ENCODE measurements around the gene LRRC26.
A peak's percentile ranks its signal among the peaks of the same experiment; 100 is the strongest.

The LRRC26 gene

DNA sequence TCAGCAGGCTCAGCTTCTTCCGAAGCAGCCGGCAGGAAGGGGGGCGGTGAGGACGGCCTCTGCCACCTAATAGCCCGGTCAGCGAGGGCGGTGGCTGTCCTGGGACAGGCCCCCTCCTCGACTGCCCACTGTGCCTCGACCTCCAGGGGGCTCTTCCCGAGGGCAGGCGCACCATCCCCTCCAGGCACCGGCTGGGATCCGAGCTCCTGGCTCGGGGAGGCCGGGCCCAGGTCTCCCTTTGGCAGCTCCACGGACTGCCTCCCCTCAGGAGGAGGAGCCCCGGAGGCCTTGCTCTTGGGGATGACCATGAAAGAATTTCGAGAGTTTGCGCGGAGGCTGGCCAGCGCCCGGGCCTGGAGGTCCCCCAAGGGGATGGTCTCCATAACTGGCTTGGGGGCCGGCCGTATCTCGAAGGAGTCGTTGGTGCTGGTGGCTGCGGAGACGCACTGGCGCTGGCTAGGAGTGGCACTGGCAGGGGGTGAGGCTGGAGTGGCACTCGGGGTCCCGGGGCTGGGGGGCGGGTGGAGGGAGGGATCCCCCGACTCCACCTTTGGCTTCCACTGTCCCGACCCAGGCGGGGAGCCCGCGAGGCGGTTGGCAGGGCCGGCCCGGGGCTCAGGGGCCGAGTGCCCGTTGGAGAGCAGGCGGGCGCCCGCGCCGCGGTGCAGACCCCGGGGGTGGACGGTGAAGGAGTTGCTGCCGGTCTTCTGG, 29.7 kb upstream of the LRRC26 start:
- DNase-seq (ENCODE audit: low read depth in 2 of 2), result no peak

DNA sequence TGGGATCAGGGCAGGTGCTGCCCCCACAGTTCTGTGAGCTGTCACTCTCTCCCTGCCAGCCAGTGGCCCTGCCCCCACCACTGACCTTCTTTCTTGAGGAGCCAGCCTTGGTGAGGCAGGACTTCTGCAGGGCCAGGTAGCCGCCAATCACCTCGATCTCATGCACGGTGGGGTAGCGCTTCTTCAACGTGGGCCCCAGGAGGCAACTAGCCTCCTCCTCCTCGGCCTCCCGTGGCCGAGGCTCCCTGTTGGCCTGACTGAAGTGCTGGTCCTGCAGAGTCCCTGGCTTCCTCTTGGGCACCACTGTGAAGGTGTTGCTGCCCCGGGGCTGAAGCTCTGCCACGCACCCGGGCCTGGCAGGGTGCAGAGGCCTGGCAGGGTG, 29.0 kb upstream of the LRRC26 start:
- no peak for DNase-seq (ENCODE audit: low read depth in 2 of 2)

DNA sequence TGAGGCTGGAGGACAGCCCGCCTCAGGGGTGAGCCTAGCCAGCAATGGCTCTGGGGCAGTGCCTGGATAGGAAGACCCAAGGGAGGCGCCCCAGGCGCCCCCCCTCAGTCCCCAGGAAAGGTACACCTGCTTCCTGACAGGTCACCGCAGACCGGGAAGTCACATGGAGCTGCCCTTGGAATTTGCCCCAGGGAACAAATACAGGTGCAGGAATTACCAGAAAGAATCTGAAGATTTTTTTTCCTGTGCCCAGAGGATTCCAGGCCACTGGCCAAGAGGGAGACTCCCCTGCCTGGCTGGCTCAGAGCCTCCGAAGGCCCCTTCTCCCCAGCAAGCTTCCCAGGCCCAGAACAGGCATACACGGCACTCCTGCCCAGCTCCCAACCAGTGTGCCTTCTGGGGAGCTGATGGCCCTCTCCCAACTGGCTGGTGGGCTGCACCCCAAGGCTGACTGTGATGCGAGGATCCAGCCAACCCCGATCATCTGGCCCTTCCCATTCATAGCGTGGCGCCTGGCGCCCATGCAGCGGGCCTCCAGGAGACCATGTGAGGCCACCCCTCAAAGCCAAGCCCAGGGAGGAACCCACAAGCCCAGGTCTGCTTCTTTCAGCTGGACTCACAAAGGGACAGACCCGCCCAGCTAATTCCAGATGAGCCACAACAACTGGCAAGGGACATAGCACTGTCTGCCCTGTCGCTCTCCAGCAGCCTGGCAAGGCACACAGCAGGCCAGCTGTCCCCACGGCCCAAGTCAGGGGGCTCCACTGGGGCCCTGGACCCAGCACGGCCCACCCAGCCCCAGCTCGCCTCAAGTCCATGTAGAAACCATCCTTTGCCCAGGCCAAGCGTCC, 28.4 kb upstream of the LRRC26 start:
- no peak for DNase-seq (ENCODE audit: low read depth in 2 of 2)

DNA sequence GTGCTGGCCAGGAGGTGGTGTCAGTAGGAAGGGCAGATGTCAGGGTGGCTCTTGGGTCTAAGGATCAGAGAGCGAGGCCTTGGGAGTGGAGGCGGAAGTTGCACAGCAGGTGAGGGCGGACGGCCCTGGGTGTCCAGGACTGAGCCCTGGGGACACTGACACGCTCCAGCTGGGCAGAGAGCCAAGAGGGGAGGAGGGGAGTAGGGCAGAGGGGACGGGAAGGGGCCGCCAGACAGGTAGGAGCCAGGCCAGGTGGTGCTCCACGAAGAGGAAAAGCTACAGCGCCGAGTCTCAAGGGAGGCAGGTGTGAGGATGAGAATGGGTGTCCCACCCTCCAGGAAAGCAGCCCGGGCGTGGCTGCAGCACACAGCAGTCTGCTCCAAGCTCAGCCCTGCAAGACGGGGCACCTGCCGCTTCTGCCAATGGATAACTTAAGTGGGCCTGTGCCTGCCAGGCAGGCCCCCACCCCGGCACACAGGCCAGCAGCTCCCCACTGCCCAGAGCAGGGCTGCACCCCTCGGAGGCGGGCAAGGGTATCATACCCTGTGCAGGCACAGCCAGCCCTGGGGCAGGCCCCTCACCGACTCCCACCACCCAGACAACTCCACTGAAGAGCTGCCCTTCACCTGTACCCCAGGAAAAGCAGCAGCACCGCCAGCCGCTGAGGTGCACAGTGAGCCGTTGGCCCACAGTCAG, 25.8 kb upstream of the LRRC26 start:
- no peak for DNase-seq (ENCODE audit: low read depth in 2 of 2)

DNA sequence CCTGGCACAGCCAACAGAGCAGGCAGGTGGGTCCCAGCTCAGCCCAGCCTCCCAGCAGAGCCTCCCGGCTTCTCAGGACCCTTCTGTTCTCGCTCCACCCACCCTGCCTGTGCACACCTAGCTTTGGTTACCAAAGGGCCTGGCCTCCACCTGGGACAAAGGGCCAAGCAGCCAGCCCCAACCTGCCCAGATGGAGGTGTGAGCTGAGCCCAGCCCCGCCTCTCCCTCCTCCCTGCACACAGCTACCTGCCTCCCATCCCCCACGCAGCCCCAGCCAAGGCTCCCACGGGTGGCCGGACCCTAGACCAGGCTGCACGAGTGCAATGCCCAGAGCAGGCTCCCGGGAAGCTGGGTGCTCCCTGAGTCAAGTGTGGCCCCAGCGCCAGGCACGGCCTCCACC, 25.1 kb upstream of the LRRC26 start:
- DNase-seq (ENCODE audit: low read depth in 2 of 2), result no peak

DNA sequence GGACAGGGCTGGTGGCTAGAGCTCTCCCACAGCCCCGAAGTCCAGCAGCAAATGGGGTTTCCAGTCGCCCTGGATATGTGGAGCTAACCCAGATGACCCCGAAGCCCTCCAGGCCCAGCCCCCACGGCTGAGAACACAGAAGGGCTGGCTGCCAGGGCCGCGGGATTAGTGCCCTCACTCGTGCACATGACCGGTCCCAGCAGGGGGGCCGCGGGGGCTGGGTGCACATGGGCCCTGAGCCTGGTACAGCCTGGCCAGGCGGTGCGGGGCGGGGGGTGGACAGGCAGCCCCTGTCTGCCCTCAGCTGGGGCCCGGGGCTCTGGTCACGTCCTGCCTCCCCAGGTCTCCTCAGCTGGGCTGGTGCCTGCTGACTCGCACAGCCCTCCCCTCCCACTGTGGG, 24.5 kb upstream of the LRRC26 start:
- no peak for DNase-seq (ENCODE audit: low read depth in 2 of 2)

DNA sequence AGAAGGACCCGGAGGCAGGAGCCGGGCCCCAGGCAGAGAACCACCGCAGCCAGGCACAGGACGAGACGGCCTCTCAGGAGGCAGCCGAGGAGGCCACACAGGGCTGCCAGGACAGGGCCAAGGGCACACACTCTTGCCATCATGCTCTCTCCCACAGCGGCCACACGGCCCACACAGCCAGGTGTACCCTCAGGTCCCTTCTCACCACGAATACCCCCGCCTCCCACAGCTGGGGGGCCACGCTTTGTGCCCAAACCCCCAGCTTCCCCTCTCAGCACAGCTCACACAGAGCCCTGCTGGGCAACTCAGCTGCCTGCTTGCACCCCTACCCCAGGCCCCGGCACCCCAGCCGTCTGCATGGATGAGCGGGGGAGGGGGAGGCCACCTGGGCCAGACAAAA, 23.9 kb upstream of the LRRC26 start:
- no peak for DNase-seq (ENCODE audit: low read depth in 2 of 2)

DNA sequence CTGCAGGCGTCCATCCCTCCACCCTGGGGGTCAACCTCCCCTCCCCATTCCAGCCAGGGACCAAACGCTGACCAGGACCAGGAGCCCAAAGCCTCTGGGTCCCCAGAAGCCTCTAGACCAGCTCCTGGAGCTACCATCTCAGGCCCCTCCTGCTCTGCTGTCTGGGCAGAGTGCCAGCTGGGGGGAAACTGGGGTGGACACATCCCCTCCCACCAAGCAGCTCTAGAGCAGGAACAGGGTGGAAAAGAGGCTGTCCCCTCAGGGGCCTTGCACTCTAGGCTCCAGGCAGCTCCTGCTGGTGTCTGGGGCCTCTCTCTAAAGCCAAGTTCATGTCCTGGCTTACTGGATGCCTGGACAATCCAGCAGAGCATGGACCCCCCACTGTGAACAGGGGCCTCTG, 23.0 kb upstream of the LRRC26 start:
- DNase-seq (ENCODE audit: low read depth in 2 of 2), result no peak

DNA sequence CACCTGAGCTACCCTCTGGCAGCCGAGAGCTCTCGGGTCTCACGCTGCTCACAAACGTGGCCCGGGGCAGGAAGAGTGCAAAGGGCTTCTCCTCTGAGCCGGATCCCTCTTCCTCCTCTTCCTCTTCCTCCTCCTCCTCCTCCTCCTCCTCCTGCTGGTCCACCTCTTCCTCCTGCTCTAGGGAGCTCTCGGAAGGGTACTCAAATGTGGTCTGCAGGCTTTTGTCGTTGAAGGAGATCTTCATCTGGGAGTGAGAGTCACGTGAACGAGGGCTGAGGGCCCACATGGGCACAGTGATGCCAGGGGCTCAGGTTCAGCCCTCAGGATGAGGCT, 22.6 kb upstream of the LRRC26 start:
- no peak for DNase-seq (ENCODE audit: low read depth in 2 of 2)

DNA sequence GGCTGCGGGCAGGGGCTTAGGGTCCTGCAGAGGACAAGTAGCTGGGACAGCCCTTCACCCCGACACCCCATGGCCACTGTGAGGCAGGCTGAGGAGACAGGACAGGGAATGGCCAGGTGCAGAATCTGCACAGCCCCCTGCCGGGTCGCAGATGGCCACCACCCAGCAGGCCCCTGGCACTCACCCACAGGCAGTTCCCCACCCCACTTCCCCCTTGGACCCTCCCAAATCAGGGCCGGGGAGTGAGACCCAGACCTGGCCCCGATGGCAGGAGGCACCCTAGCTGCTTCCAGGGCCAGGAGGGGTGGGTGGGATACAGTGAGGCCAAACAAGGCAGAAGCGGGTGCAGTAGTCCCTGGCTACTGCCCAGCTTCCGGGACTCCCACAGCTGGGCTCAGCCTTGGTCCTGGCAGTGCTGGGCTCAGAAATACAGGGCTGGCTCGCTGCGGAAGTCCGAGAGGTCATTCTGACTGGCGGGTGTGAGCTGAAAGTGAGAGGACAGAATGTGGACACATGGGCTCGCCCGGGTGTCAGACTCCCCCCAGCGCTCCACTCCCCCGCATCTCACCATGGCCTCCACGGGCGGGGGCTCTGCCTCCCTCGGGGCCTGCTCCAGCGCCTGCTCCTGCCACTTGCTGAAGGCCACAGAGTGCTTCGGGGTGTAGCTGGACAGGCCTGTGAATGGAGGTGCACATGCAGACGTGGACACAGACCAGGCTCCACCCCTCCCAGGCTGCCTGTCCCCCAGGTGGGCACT, 22.0 kb upstream of the LRRC26 start:
- DNase-seq (ENCODE audit: low read depth in 2 of 2), result no peak

DNA sequence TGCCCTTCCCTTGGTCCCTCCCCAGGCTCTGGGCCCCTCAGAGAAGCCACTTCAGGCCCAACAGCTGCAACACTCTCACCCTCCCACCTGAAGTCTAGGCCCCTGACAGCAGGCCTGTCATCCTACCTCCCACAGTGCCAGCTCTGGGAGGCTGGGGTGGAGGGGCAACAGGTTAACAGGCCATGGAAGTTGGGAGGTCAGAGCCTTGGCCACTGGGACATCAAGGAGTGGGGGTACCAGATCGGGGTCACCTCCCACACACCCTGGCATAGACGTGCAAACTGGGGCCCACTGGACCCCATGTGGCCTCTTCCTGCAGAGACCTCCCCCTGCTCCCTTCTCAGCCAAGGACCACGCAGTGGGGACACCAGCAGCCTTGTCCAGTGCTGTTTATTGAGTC, 21.4 kb upstream of the LRRC26 start:
- DNase-seq (ENCODE audit: low read depth in 2 of 2), result no peak

DNA sequence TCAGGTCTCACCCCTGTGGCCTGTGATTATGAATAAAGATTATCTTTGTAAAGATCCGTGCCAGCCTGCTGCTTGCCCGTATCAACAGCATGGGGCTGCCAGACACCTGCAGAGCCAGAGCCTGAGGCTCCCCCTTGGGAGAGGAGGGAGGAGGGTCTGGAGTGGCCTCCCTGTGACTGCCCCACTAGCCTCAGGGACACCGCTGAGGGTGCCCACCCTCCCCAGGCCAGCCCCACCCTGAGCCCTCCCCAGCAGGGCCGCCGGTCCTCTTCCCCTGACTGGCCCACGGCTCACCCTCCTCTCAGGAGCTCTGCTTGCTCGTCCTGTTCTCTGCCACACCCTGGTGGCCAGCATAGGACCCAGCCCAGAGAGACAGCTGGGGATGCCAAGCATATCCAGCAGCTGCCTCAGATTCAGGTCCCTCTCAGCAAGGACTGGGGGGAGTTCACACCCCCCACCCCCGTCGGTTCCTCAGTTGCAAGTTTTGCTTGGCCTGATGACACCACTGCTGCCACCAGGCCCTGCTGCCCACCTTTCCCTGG, 20.5 kb upstream of the LRRC26 start:
- no peak for DNase-seq (ENCODE audit: low read depth in 2 of 2)

DNA sequence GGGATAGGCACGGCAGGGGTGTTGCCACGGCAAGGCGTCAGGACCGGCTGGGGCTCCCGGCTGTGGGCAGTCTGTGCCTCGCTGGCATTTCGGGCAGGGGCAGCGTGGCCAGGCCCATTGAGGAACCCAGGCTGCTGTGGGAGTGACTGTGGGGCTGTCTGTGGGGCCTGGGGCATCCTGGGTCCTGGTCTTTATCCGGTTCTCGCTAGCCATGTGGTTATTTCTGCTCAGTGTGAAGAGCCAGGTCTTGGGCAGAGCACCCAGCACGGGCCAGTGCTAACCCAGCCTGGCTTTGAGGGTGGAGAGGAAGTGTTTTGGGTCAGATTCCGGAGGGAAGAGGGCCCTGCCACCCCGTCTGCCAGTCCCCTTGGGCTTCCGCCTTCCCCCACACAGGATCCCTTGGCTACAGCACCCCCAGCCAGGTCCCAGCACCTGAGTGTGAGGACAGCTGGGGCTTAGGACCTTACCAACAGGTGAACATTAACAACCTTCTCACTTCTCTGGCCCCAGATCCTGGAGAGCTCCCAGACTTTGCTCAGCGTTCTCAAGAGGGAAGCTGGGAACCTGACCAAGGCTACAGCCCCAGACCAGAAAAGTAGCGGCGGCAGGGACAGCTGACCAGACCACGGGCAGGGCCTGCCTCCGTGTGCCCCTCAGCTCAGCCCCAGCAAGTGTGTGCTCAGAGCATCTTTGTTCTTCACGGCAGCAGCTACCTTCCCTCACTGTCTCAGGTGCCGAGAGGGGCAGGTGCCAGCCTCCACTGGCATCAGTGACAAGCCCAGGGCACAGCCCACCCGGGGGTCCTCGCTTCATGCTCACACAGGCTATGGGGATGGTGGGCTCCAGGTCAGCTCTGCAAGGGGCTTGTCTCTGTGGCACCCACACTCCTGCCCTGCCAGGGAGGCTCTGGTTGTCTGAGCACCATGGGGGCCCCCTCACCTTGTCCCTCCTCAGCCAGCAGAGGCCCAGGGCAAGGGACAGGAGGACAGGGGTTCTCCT, 19.7 kb upstream of the LRRC26 start:
- DNase-seq (ENCODE audit: low read depth in 2 of 2), result no peak

DNA sequence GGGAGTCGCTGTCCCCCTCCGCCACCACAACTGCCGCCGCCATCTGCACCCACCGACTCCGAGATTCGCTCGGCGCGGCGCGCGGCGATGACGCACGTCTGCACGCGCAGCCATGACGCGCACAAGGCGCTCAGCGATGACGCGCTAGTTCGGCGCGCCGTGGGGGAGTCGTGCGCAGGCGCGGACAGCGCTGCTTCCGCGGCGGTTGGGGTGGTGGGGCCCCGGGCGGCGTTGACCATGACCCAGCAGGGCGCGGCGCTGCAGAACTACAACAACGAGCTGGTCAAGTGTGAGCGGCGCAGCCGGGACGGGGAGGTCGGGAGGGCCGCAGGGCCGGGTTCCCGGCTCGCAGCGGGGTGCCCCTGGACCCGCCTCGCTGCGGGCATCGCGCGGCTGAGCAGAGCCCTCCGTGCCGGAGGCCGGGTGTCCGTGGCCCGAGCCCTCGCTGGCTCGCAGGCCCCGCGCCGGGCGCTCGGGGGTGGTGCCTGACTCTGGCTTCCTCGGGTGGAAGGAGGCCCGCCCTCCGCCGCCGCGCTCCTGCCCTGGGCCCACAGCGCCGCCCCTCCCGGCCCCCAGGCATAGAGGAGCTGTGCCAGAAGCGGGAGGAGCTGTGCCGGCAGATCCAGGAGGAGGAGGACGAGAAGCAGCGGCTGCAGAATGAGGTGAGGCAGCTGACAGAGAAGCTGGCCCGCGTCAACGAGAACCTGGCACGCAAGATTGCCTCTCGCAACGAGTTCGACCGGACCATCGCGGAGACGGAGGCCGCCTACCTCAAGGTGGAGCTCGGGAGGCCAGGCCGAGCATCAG, 18.8 kb upstream of the LRRC26 start, which contains the start of the genes ANAPC2 and SSNA1:
TSS of gene ANAPC2 (minus strand) at position 71 of the 807 bp plus-strand sequence. CDS start at position 43, 28 bp downstream.
TSS of gene SSNA1 (plus strand) at position 187 of the 807 bp plus-strand sequence. CDS start at position 238, 51 bp downstream.
- DNase-seq (ENCODE audit: low read depth in 2 of 2), result peak; percentile 88 to 91

DNA sequence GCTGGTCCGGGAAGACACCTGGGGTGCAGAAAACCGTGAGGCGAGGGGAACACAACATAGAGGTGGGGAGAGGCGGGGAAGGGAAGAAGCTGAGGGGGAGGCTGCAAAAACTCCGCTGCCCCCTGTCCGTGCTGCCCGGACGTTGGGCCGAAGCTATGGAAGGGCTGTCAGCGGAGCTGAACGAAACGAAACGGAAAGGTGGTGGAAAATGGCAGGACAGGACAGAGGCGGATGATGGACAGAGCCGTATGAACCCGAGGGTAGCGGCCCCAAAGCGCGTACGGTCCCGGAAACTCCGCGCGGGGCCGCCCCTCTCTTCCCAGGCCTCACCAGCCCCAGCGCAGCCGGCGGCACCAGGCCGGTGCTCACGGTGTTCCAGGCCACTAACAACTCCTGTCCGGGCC, 18.2 kb upstream of the LRRC26 start:
- DNase-seq (ENCODE audit: low read depth in 2 of 2), result no peak

DNA sequence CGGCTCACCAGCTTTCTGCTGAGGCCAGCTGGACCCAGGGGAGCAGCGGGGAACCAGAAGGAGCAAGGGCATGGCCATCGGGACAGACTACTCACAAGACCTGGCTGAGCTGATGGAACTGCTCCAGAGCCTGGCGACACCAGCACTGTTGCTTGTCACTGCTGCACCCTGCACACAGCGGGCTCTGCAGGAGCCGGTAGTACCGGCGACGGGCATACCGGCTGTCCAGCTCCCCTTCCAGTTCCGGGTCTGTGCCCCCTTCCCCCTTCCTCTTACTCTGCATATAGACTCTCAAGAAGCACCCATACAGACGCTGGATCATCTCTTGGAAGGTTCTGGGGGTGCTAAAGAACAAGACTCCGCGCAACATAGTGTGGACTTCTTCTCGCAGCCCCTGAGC, 17.5 kb upstream of the LRRC26 start:
- no peak for DNase-seq (ENCODE audit: low read depth in 2 of 2)

DNA sequence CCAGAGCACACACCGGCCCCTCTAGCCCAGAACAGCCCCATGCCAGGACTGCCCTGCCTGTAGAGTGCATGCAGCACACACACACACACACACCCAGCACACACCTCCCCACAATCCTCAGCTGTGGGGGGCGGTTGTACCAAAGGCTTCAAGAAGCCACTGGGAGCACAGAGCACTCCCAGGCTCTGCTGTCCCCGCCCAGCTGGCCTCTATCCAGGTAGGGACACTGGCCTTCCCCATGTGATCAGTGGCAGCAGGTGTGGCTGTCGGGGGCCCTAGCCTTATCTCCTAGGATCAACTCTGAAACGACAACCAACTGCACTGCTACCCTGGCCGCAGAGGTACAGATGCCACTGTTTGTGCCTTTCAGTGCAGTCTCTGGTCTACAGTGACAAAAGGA, 16.5 kb upstream of the LRRC26 start:
- DNase-seq (ENCODE audit: low read depth in 2 of 2), result no peak

DNA sequence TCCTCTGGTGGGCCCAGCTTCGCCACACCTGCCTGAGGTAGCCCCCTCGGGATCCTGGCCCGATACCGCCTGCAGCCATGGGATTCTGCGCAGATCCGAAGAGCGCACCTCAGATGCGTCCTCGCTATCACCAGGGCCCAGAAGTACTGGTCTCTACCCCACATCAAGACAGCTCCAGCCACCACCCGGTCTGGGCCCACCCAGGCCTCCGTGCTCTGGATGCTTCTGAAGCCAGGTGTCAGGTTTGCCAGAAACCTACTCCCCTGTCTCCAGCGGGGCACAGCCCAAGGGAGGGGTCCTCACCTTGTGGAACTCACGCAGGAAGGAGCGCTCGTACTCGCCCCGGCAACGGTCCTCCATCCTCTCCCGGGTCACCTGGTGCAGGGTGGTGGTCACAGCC, 16.1 kb upstream of the LRRC26 start:
- no peak for DNase-seq (ENCODE audit: low read depth in 2 of 2)

DNA sequence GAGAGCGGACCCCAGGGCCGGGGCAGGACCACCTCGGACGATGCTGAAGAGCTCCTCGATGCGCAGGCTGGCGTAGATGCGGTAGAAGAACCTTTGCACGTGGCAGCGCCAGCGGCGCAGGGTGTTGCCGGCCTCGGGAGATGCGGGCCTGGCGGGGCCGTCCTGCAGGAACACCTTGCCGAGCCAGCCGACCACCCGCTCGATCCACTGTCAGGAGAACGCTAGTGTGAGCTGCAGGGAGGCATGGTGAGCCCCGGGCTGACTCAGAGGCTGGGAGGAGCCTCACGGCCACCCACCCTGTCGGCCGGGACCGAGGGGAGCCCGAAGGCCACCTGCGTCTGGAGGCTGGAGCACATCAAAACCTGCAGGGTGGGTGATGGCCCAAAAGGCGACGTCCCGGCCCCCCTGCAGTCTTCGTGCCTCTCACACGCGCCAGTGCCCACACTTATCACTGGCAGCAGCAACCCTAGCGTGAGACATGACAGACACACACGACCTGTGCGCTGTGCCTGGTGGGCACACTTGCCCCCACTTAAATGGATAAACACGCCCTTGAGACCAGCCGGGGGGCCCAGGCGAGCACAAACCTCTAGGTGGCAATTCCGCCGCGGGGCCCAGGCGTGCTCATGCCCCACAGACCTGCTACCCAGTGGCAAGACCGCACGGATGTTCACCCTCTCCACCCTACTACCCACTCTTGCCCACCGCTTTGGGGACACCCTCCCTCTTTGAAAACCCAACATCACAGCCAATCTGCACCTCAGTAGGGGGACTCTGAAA, 15.2 kb upstream of the LRRC26 start:
- no peak for DNase-seq (ENCODE audit: low read depth in 2 of 2)

All from stimulated activated CD8-positive, alpha-beta memory T cell treated with anti-CD3 and anti-CD28 coated beads, Interleukin-15, amount 100 ng/mL, for 48 hours (primary cell).